Muscle of leg (tissue), 11 donors: ENCODE results near the gene NUDT16L1. TPM values are rescaled to one million over a fixed set of nuclear protein-coding genes. Genes with fewer than 3 reads are reported as not detected.
A peak's percentile ranks its signal among the peaks of the same experiment; 100 is the strongest.

Source experiments
- DNase-seq: peaks from one replicate; pipeline ENCODE4 v3.0.0; 2013
- H3K27ac ChIP-seq: one replicate; pipeline ENCODE4 v1.5.1; 2013; ENCODE audit warnings: mild to moderate bottlenecking, low read length, control low read depth
- H3K27me3 ChIP-seq: one replicate; pipeline ENCODE4 v1.6.1; 2013; ENCODE audit warnings: low read length; ENCODE audit not compliant: control insufficient read depth, insufficient read depth
- H3K36me3 ChIP-seq: one replicate; pipeline ENCODE4 v1.6.1; 2013; ENCODE audit warnings: low read length; ENCODE audit not compliant: control insufficient read depth, insufficient read depth
- H3K4me1 ChIP-seq: one replicate; pipeline ENCODE4 v1.6.1; 2013; ENCODE audit warnings: low read length; ENCODE audit not compliant: control insufficient read depth, insufficient read depth
- H3K4me3 ChIP-seq: one replicate; pipeline ENCODE4 v1.5.1; 2013; ENCODE audit warnings: low read length, control low read depth
- H3K9me3 ChIP-seq: replicated peaks from 2 replicates; pipeline ENCODE4 v1.6.1; 2013; ENCODE audit warnings: low read depth, low read length; ENCODE audit not compliant: control insufficient read depth
- WGBS: methylation state at CpG from one replicate; pipeline ENCODE4 v1.1.5; 2013; ENCODE audit warnings: missing lambda C conversion rate; ENCODE audit not compliant: insufficient coverage; 5-methylcytosine and 5-hydroxymethylcytosine counted together
- polyA plus RNA-seq, 8 donors: library from polyadenylated mRNA; unstranded; fragments of 120-200 nt; gene quantifications; one replicate each; pipeline versions ENCODE4 v1.2.1 to v1.2.3, GENCODE V29; 2013; ENCODE audit warnings: inconsistent platforms in 1 of 8, low replicate concordance in 1 of 8; ENCODE audit not compliant: insufficient read length in 8 of 8, insufficient read depth in 1 of 8
- total RNA-seq: library from RNA; stranded (reverse); fragments of 120-200 nt; gene quantifications from one replicate; pipeline ENCODE4 v1.2.4, GENCODE V29; 2013

NUDT16L1 gene
- total and polyA plus RNA-seq, 9 donors = 24.9 to 32.2 (median 27.8) TPM

GRCh38 chr16:4654011-4654963 is 39.1 kb upstream of the NUDT16L1 start:
- DNase-seq = peak; percentile 0
- Histone ChIP-seq H3K36me3 (peaks cover 78% of the 10 kb centered on the region), H3K27me3 (no peaks in the 10 kb centered on the region), H3K4me1 (no peaks in the 10 kb centered on the region), H3K4me3 (no peak overlapping the region), H3K9me3 (no peaks in the 10 kb centered on the region), H3K27ac (no peak overlapping the region)
- WGBS = 83% methylated on average over 15 of the region's 16 CpGs

GRCh38 chr16:4654964-4655590 is 38.3 kb upstream of the NUDT16L1 start:
- H3K36me3 ChIP-seq = peaks cover 83% of the 10 kb centered on the region
- peak; percentile 4 for DNase-seq
- whole genome bisulfite sequencing = 91% methylated on average over 9 of the region's 12 CpGs
- H3K27ac ChIP-seq = no peak overlapping the region
- no peaks in the 10 kb centered on the region for H3K27me3 ChIP-seq
- no peaks in the 10 kb centered on the region for H3K9me3 ChIP-seq
- H3K4me1 ChIP-seq = no peaks in the 10 kb centered on the region
- H3K4me3 ChIP-seq = no peak overlapping the region

- Histone ChIP-seq H3K36me3 (peaks cover 84% of the 10 kb centered on the region), H3K4me3 (no peak overlapping the region), H3K4me1 (no peaks in the 10 kb centered on the region), H3K27me3 (no peaks in the 10 kb centered on the region), H3K9me3 (no peaks in the 10 kb centered on the region), H3K27ac (no peak overlapping the region)
- 93% methylated on average over 6 of the region's 6 CpGs for WGBS
- peak; percentile 0 for DNase-seq
These were observed 37.6 kb upstream of the NUDT16L1 start for GRCh38 chr16:4655801-4656200.

- Histone ChIP-seq H3K4me3 (no peak overlapping the region), H3K9me3 (no peaks in the 10 kb centered on the region), H3K27me3 (no peaks in the 10 kb centered on the region), H3K4me1 (no peaks in the 10 kb centered on the region), H3K36me3 (peaks cover 82% of the 10 kb centered on the region), H3K27ac (no peak overlapping the region)
- 96% methylated on average over 12 of the region's 12 CpGs for WGBS
- no peak for DNase-seq
These were observed 37.1 kb upstream of the NUDT16L1 start for GRCh38 chr16:4656221-4656620.

GRCh38 chr16:4656695-4657686 is 36.4 kb upstream of the NUDT16L1 start:
- no peaks in the 10 kb centered on the region for H3K27me3 ChIP-seq
- H3K4me3 ChIP-seq = no peak overlapping the region
- H3K9me3 ChIP-seq = no peaks in the 10 kb centered on the region
- 85% methylated on average over 15 of the region's 25 CpGs for WGBS
- peaks cover 79% of the 10 kb centered on the region for H3K36me3 ChIP-seq
- peak; percentile 0 for DNase-seq
- H3K27ac ChIP-seq = no peak overlapping the region
- H3K4me1 ChIP-seq = no peaks in the 10 kb centered on the region

GRCh38 chr16:4659363-4660353 is 33.7 kb upstream of the NUDT16L1 start:
- Histone ChIP-seq H3K4me1 (peaks cover 5% of the 10 kb centered on the region), H3K9me3 (no peaks in the 10 kb centered on the region), H3K36me3 (peaks cover 76% of the 10 kb centered on the region), H3K27ac (no peak overlapping the region), H3K4me3 (no peak overlapping the region), H3K27me3 (no peaks in the 10 kb centered on the region)
- WGBS = 82% methylated on average over 22 of the region's 29 CpGs
- no peak for DNase-seq

- WGBS = 44% methylated on average over 18 of the region's 18 CpGs
- Histone ChIP-seq H3K27ac (no peak overlapping the region), H3K4me3 (no peak overlapping the region), H3K4me1 (peaks cover 6% of the 10 kb centered on the region), H3K27me3 (no peaks in the 10 kb centered on the region), H3K9me3 (no peaks in the 10 kb centered on the region), H3K36me3 (peaks cover 75% of the 10 kb centered on the region)
- peak; percentile 43 for DNase-seq
These were observed 32.8 kb upstream of the NUDT16L1 start for GRCh38 chr16:4660454-4661007.

- Histone ChIP-seq H3K9me3 (no peaks in the 10 kb centered on the region), H3K36me3 (peaks cover 73% of the 10 kb centered on the region), H3K4me3 (no peak overlapping the region), H3K4me1 (peaks cover 6% of the 10 kb centered on the region), H3K27ac (no peak overlapping the region), H3K27me3 (no peaks in the 10 kb centered on the region)
- DNase-seq = no peak
- 80% methylated on average over 7 of the region's 11 CpGs for WGBS
These were observed 31.7 kb upstream of the NUDT16L1 start for GRCh38 chr16:4661661-4662060.

- 86% methylated on average over 5 of the region's 5 CpGs for WGBS
- DNase-seq = no peak
- peaks cover 76% of the 10 kb centered on the region for H3K36me3 ChIP-seq
- H3K27ac ChIP-seq = no peak overlapping the region
- H3K9me3 ChIP-seq = no peaks in the 10 kb centered on the region
- peaks cover 6% of the 10 kb centered on the region for H3K4me1 ChIP-seq
- H3K4me3 ChIP-seq = no peak overlapping the region
- H3K27me3 ChIP-seq = no peaks in the 10 kb centered on the region
These were observed 29.9 kb upstream of the NUDT16L1 start for GRCh38 chr16:4663465-4663776.
